Astrocyte (in vitro differentiated cells and primary cell): ENCODE measurements around the gene LRP1B. TPM values are rescaled to one million over a fixed set of nuclear protein-coding genes. Genes with fewer than 3 reads are reported as not detected.
A peak's percentile ranks its signal among the peaks of the same experiment; 100 is the strongest.

Source experiments
- DNase-seq: peaks from one replicate; pipeline ENCODE4 v3.0.0-alpha.2; 2010; ENCODE audit warnings: low read depth
- FAIRE-seq: peaks from 2 replicates; lab custom pipeline; 2011; peaks lifted over from hg19 to GRCh38; lab: Jason Lieb, UNC
- H2AFZ ChIP-seq: 2 replicates; pipeline ENCODE4 v1.6.0; 2012; ENCODE audit warnings: low read depth, low read length, inconsistent platforms
- H3K27ac ChIP-seq: 2 replicates; pipeline ENCODE4 v1.5.1; 2011; ENCODE audit warnings: low read depth, low read length, inconsistent platforms
- H3K27me3 ChIP-seq: 2 replicates; pipeline ENCODE4 v1.6.0; 2011; ENCODE audit warnings: low read length, inconsistent platforms; ENCODE audit not compliant: insufficient read depth
- H3K36me3 ChIP-seq: 2 replicates; pipeline ENCODE4 v1.5.1; 2011; ENCODE audit warnings: low read length, inconsistent platforms; ENCODE audit not compliant: insufficient read depth
- H3K4me1 ChIP-seq: 2 replicates; pipeline ENCODE4 v1.5.1; 2011; ENCODE audit warnings: low read length, inconsistent platforms; ENCODE audit not compliant: insufficient read depth
- H3K4me2 ChIP-seq: 2 replicates; pipeline ENCODE4 v1.6.0; 2012; ENCODE audit warnings: low read length, inconsistent platforms
- H3K4me3 ChIP-seq: 2 replicates; pipeline ENCODE4 v1.5.1; 2011; ENCODE audit warnings: low read depth, mild to moderate bottlenecking, low read length, inconsistent platforms; ENCODE audit not compliant: insufficient read depth
- H3K79me2 ChIP-seq: 2 replicates; pipeline ENCODE4 v1.6.0; 2012; ENCODE audit warnings: mild to moderate bottlenecking, low read length, inconsistent platforms; ENCODE audit not compliant: insufficient read depth
- H3K9ac ChIP-seq: 2 replicates; pipeline ENCODE4 v1.6.0; 2012; ENCODE audit warnings: mild to moderate bottlenecking, low read length, inconsistent platforms
- H3K9me3 ChIP-seq: 2 replicates; pipeline ENCODE4 v1.5.1; 2012; ENCODE audit warnings: low read depth, mild to moderate bottlenecking, low read length, inconsistent platforms; ENCODE audit not compliant: insufficient read depth
- H4K20me1 ChIP-seq: 2 replicates; pipeline ENCODE4 v1.6.0; 2012; ENCODE audit warnings: low read length, inconsistent platforms; ENCODE audit not compliant: insufficient read depth
- H3K27ac Mint-ChIP-seq: one replicate; pipeline ENCODE4 v1.8.0; 2021; ENCODE audit warnings: mild to moderate bottlenecking, mixed read lengths; ENCODE audit not compliant: unreplicated experiment
- H3K27me3 Mint-ChIP-seq: one replicate; pipeline ENCODE4 v1.8.0; 2021; ENCODE audit warnings: low read depth, mixed read lengths; ENCODE audit not compliant: unreplicated experiment
- H3K36me3 Mint-ChIP-seq: one replicate; pipeline ENCODE4 v1.8.0; 2021; ENCODE audit warnings: low read depth, mixed read lengths; ENCODE audit not compliant: unreplicated experiment
- H3K4me1 Mint-ChIP-seq: one replicate; pipeline ENCODE4 v1.8.0; 2021; ENCODE audit warnings: low read depth, mixed read lengths; ENCODE audit not compliant: unreplicated experiment
- H3K4me3 Mint-ChIP-seq: one replicate; pipeline ENCODE4 v1.8.0; 2021; ENCODE audit warnings: mild to moderate bottlenecking, moderate library complexity, mixed read lengths; ENCODE audit not compliant: unreplicated experiment
- H3K9me3 Mint-ChIP-seq: one replicate; pipeline ENCODE4 v1.8.0; 2021; ENCODE audit warnings: mild to moderate bottlenecking, mixed read lengths; ENCODE audit not compliant: unreplicated experiment
- EZH2 ChIP-seq: IDR thresholded peaks from 2 replicates; pipeline ENCODE4 v1.6.1; 2012; ENCODE audit warnings: mild to moderate bottlenecking, low read length, inconsistent platforms; ENCODE audit not compliant: insufficient read depth
- total RNA-seq: library from RNA; stranded (reverse); gene quantifications from 2 replicates; pipeline ENCODE4 v1.2.1, GENCODE V29; 2021
- TF ChIP-seq, protein P1 (sequence below): IDR thresholded peaks from 2 replicates; pipeline ENCODE4 v1.5.1; 2011; ENCODE audit warnings: low read depth, mild to moderate bottlenecking, inconsistent platforms, low read length, moderate library complexity; ENCODE audit not compliant: insufficient read depth

Gene LRP1B
- total RNA-seq, 1 donor from 2014 or later = 1.5 TPM

DNA sequence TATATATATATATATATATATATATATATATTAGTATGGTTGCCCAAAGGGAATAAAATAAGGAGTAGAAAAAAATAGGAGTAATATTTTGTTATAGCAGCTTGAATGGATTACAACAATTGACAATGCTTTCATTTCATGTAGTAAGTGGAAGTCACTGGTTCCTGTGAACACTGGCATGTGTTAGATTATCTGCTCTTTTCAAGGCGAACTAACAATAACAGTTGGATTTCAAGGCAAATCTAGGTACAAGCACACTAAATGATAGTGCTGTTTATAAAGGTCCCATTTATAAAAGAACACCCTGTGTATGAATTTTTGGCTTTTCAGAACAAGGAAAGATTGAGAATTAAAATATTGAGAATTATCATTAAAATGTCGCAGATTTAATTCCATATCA lies 1535.7 kb downstream of the LRP1B start:
- Mint-ChIP-seq H3K36me3 (no peaks in the 10 kb centered on the region), H3K4me1 (peaks cover 7% of the 10 kb centered on the region), H3K4me3 (no peak overlapping the region), H3K27me3 (no peaks in the 10 kb centered on the region), H3K9me3 (no peaks in the 10 kb centered on the region), H3K27ac (no peak overlapping the region)
- Histone ChIP-seq H3K9me3 (no peaks in the 10 kb centered on the region), H3K27ac (no peak overlapping the region), H3K4me3 (no peak overlapping the region), H3K27me3 (no peaks in the 10 kb centered on the region), H2AFZ (no peak overlapping the region), H3K36me3 (no peaks in the 10 kb centered on the region), H3K4me1 (no peaks in the 10 kb centered on the region), H4K20me1 (no peaks in the 10 kb centered on the region), H3K79me2 (no peaks in the 10 kb centered on the region), H3K4me2 (no peak overlapping the region), H3K9ac (no peak overlapping the region)
- DNase-seq (no peak), FAIRE-seq (no peak)
- TF ChIP-seq, protein P1, sequence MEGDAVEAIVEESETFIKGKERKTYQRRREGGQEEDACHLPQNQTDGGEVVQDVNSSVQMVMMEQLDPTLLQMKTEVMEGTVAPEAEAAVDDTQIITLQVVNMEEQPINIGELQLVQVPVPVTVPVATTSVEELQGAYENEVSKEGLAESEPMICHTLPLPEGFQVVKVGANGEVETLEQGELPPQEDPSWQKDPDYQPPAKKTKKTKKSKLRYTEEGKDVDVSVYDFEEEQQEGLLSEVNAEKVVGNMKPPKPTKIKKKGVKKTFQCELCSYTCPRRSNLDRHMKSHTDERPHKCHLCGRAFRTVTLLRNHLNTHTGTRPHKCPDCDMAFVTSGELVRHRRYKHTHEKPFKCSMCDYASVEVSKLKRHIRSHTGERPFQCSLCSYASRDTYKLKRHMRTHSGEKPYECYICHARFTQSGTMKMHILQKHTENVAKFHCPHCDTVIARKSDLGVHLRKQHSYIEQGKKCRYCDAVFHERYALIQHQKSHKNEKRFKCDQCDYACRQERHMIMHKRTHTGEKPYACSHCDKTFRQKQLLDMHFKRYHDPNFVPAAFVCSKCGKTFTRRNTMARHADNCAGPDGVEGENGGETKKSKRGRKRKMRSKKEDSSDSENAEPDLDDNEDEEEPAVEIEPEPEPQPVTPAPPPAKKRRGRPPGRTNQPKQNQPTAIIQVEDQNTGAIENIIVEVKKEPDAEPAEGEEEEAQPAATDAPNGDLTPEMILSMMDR = no peak
- TF ChIP-seq EZH2 = no peak

DNA sequence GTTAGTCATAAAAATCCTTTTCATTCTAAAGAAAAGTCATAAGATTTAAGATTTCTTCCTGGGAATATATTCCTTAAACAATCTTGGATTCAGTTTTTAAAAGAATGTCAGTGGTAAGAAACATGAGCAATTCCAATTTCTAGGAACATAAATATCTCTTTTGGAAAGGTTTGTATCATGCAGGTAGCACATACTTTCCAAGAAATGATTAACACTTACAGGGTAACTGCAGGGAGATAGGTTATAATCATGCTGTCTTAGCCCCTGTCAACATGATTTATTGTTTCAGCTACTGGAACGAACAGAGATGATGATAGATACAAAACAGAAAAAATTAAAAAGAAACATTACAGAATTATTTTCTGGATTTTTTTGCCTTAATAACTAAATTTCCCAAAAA lies 1537.7 kb downstream of the LRP1B start:
- H4K20me1 ChIP-seq = no peaks in the 10 kb centered on the region
- no peaks in the 10 kb centered on the region for H3K9me3 ChIP-seq
- H3K27ac ChIP-seq = no peak overlapping the region
- no peak overlapping the region for H3K9ac ChIP-seq
- no peak overlapping the region for H3K4me3 ChIP-seq
- no peak overlapping the region for H3K4me2 ChIP-seq
- FAIRE-seq (no peak), DNase-seq (no peak)
- H3K4me1 ChIP-seq = no peaks in the 10 kb centered on the region
- Mint-ChIP-seq H3K27me3 (no peaks in the 10 kb centered on the region), H3K9me3 (no peaks in the 10 kb centered on the region), H3K4me3 (no peak overlapping the region), H3K4me1 (peaks cover 13% of the 10 kb centered on the region), H3K36me3 (no peaks in the 10 kb centered on the region), H3K27ac (no peak overlapping the region)
- H3K36me3 ChIP-seq = no peaks in the 10 kb centered on the region
- TF ChIP-seq EZH2 = no peak
- TF ChIP-seq, protein P1 = no peak
- no peaks in the 10 kb centered on the region for H3K79me2 ChIP-seq
- no peaks in the 10 kb centered on the region for H3K27me3 ChIP-seq
- no peak overlapping the region for H2AFZ ChIP-seq

DNA sequence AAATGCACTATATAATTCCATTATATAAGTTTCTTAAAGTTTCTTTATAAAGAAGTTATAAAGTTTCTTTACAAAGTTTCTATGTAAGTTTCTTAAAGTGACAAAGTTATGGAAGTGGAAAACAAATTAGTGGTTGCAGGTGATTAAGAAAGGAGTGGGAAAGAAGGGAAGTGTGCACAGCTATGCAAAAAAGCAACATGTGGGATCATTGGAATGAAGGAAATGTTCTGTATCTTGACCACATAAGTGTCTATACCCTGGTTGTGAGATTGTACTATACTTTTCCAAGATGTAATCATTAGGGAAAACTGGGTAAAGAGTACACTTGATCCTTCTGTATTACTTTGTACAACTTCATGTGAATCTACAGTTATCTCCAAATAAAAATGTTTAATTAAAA lies 1541.1 kb downstream of the LRP1B start:
- no peaks in the 10 kb centered on the region for H3K36me3 Mint-ChIP-seq
- H3K79me2 ChIP-seq = no peaks in the 10 kb centered on the region
- H3K27ac Mint-ChIP-seq = no peak overlapping the region
- H2AFZ ChIP-seq = no peak overlapping the region
- no peaks in the 10 kb centered on the region for H3K4me1 ChIP-seq
- no peak overlapping the region for H3K9ac ChIP-seq
- no peaks in the 10 kb centered on the region for H4K20me1 ChIP-seq
- H3K4me3 ChIP-seq = no peak overlapping the region
- no peak for FAIRE-seq
- H3K9me3 ChIP-seq = no peaks in the 10 kb centered on the region
- H3K4me2 ChIP-seq = no peak overlapping the region
- H3K27me3 ChIP-seq = no peaks in the 10 kb centered on the region
- H3K9me3 Mint-ChIP-seq = no peaks in the 10 kb centered on the region
- H3K4me3 Mint-ChIP-seq = no peak overlapping the region
- H3K4me1 Mint-ChIP-seq = peaks cover 13% of the 10 kb centered on the region
- peak; percentile 56 for DNase-seq
- no peaks in the 10 kb centered on the region for H3K36me3 ChIP-seq
- TF ChIP-seq EZH2 = no peak
- TF ChIP-seq, protein P1 = no peak
- no peak overlapping the region for H3K27ac ChIP-seq
- H3K27me3 Mint-ChIP-seq = no peaks in the 10 kb centered on the region
